ENCODE data around the gene CSAG1. TPM values are rescaled to one million over a fixed set of nuclear protein-coding genes. Genes with fewer than 3 reads are reported as not detected.
"Not testable (repeated sequence)": the region's sequence is repeated elsewhere in the genome, so short reads cannot be mapped to it uniquely, and the experiment has no call there.

Gene CSAG1
- total RNA-seq, 2 experiments from 2014 or later: not detected

- H3K4me1 ChIP-seq (ENCODE audit: insufficient read depth, low read length, poor library complexity, severe bottlenecking); BruUV-seq (replicated peaks); POLR2A ChIA-PET; H3K36me3 ChIP-seq (ENCODE audit: insufficient read depth, low read length); H3K9me3 ChIP-seq (ENCODE audit: low read length); H3K4me2 ChIP-seq (ENCODE audit: low read length); H3K79me2 ChIP-seq (ENCODE audit: insufficient read depth, low read depth, low read length); H3K4me3 ChIP-seq (ENCODE audit: low read depth, low read length, poor library complexity, severe bottlenecking); H3K27ac ChIP-seq (ENCODE audit: low read depth, low read length, poor library complexity, severe bottlenecking); intact Hi-C loops (cut with micrococcal nuclease; ENCODE audit: unreplicated experiment); H3K9me2 ChIP-seq (ENCODE audit: insufficient read depth, low read length); H4K20me1 ChIP-seq (ENCODE audit: insufficient read depth, low read length); CTCF ChIA-PET (ENCODE audit: unreplicated experiment); DNase-seq (ENCODE audit: low spot score); H2AFZ ChIP-seq (ENCODE audit: low read length): not testable (repeated sequence)
Observed at GRCh38 chrX:152758918-152759317, 25.4 kb upstream of the CSAG1 start, which contains the start of gene CSAG3. Gene CSAG3 (plus strand): TSS chrX:152759218.

GRCh38 chrX:152754871-152755270 lies 21.4 kb upstream of the CSAG1 start:
- H3K9me2 ChIP-seq (ENCODE audit: insufficient read depth, low read length); POLR2A ChIA-PET; H3K36me3 ChIP-seq (ENCODE audit: insufficient read depth, low read length); H3K4me2 ChIP-seq (ENCODE audit: low read length); intact Hi-C loops (cut with micrococcal nuclease; ENCODE audit: unreplicated experiment); H3K4me1 ChIP-seq (ENCODE audit: insufficient read depth, low read length, poor library complexity, severe bottlenecking); H3K79me2 ChIP-seq (ENCODE audit: insufficient read depth, low read depth, low read length); DNase-seq (ENCODE audit: low spot score); H3K9me3 ChIP-seq (ENCODE audit: low read length); CTCF ChIA-PET (ENCODE audit: unreplicated experiment); H3K4me3 ChIP-seq (ENCODE audit: low read depth, low read length, poor library complexity, severe bottlenecking); H3K27ac ChIP-seq (ENCODE audit: low read depth, low read length, poor library complexity, severe bottlenecking); H2AFZ ChIP-seq (ENCODE audit: low read length); H4K20me1 ChIP-seq (ENCODE audit: insufficient read depth, low read length); BruUV-seq (replicated peaks): not testable (repeated sequence)

GRCh38 chrX:152753686-152754650 lies 20.4 kb upstream of the CSAG1 start, which contains the start of gene MAGEA2:
Gene MAGEA2 (minus strand): TSS chrX:152753842. CDS start chrX:152751363, 2,479 bp downstream.
- H3K4me3 ChIP-seq (ENCODE audit: low read depth, low read length, poor library complexity, severe bottlenecking); H3K9me3 ChIP-seq (ENCODE audit: low read length); H4K20me1 ChIP-seq (ENCODE audit: insufficient read depth, low read length); DNase-seq (ENCODE audit: low spot score); H3K4me1 ChIP-seq (ENCODE audit: insufficient read depth, low read length, poor library complexity, severe bottlenecking); H3K27ac ChIP-seq (ENCODE audit: low read depth, low read length, poor library complexity, severe bottlenecking); intact Hi-C loops (cut with micrococcal nuclease; ENCODE audit: unreplicated experiment); POLR2A ChIA-PET; H3K79me2 ChIP-seq (ENCODE audit: insufficient read depth, low read depth, low read length); BruUV-seq (replicated peaks); H3K36me3 ChIP-seq (ENCODE audit: insufficient read depth, low read length); H2AFZ ChIP-seq (ENCODE audit: low read length); H3K4me2 ChIP-seq (ENCODE audit: low read length); CTCF ChIA-PET (ENCODE audit: unreplicated experiment); H3K9me2 ChIP-seq (ENCODE audit: insufficient read depth, low read length): not testable (repeated sequence)

GRCh38 chrX:152738560-152738959 lies 5.0 kb upstream of the CSAG1 start:
- H4K20me1 ChIP-seq (ENCODE audit: insufficient read depth, low read length): no peaks in the 10 kb centered on the region
- H3K9me3 ChIP-seq (ENCODE audit: low read length): no peaks in the 10 kb centered on the region
- H3K27ac ChIP-seq (ENCODE audit: low read depth, low read length, poor library complexity, severe bottlenecking): no peak overlapping the region
- no peak overlapping the region for H3K4me2 ChIP-seq (ENCODE audit: low read length)
- no peaks in the 10 kb centered on the region for H3K36me3 ChIP-seq (ENCODE audit: insufficient read depth, low read length)
- TF ChIP-seq EZH2phosphoT487 (IDR thresholded peaks at IDR 0.05; ENCODE audit: borderline replicate concordance, low read depth, low read length) (no peak), CTCF (conservative IDR thresholded peaks at IDR 0.05; ENCODE audit: low read length) (no peak)
- no peaks in the 10 kb centered on the region for H3K4me1 ChIP-seq (ENCODE audit: insufficient read depth, low read length, poor library complexity, severe bottlenecking)
- intact Hi-C loops (cut with micrococcal nuclease; ENCODE audit: unreplicated experiment): no loop called here
- ChIA-PET CTCF (ENCODE audit: unreplicated experiment) (no interaction called here), POLR2A (no interaction called here)
- H3K79me2 ChIP-seq (ENCODE audit: insufficient read depth, low read depth, low read length): no peaks in the 10 kb centered on the region
- no peak overlapping the region for H3K4me3 ChIP-seq (ENCODE audit: low read depth, low read length, poor library complexity, severe bottlenecking)
- DNase-seq (ENCODE audit: low spot score): no peak
- no TSS peak for BruUV-seq (replicated peaks)
- no peak overlapping the region for H2AFZ ChIP-seq (ENCODE audit: low read length)
- no peaks in the 10 kb centered on the region for H3K9me2 ChIP-seq (ENCODE audit: insufficient read depth, low read length)

- intact Hi-C loops (cut with micrococcal nuclease; ENCODE audit: unreplicated experiment); H2AFZ ChIP-seq (ENCODE audit: low read length); CTCF ChIA-PET (ENCODE audit: unreplicated experiment); H3K79me2 ChIP-seq (ENCODE audit: insufficient read depth, low read depth, low read length); H3K4me1 ChIP-seq (ENCODE audit: insufficient read depth, low read length, poor library complexity, severe bottlenecking); H3K36me3 ChIP-seq (ENCODE audit: insufficient read depth, low read length); H3K9me3 ChIP-seq (ENCODE audit: low read length); BruUV-seq (replicated peaks); H4K20me1 ChIP-seq (ENCODE audit: insufficient read depth, low read length); H3K27ac ChIP-seq (ENCODE audit: low read depth, low read length, poor library complexity, severe bottlenecking); POLR2A ChIA-PET; H3K4me2 ChIP-seq (ENCODE audit: low read length); DNase-seq (ENCODE audit: low spot score); H3K4me3 ChIP-seq (ENCODE audit: low read depth, low read length, poor library complexity, severe bottlenecking); H3K9me2 ChIP-seq (ENCODE audit: insufficient read depth, low read length): not testable (repeated sequence)
Observed at GRCh38 chrX:152736528-152736927, 3.0 kb upstream of the CSAG1 start.

All from OCI-LY7 (cell line).